Natural killer cell (primary cell): ENCODE measurements around the gene UBA3. TPM values are rescaled to one million over a fixed set of nuclear protein-coding genes. Genes with fewer than 3 reads are reported as not detected.

Source experiments
- ATAC-seq, 3 donors: fragments of 150-1000 bp in 2 of 3; fragments of 200-7000 bp in 1 of 3; cut with Tn5 transposase; 1 replicate in 1 of 3; 2 replicates in 2 of 3; pipeline ENCODE4 v1.10.0; 2021; ENCODE audit warnings: mild to moderate bottlenecking in 2 of 3, moderate library complexity in 2 of 3
- DNase-seq, 2 donors: peaks; one replicate each; pipeline versions ENCODE4 v3.0.0 to v3.0.0-alpha.2; 2013 to 2021; ENCODE audit warnings: mixed read lengths in 1 of 2
- H3K27ac ChIP-seq: one replicate; pipeline ENCODE4 v1.5.1; 2013; ENCODE audit warnings: mild to moderate bottlenecking, low read length
- H3K27me3 ChIP-seq: one replicate; pipeline ENCODE4 v1.6.1; 2013; ENCODE audit warnings: low read length; ENCODE audit not compliant: control insufficient read depth, insufficient read depth
- H3K36me3 ChIP-seq: one replicate; pipeline ENCODE4 v1.6.1; 2013; ENCODE audit warnings: low read length; ENCODE audit not compliant: control insufficient read depth, insufficient read depth
- H3K4me1 ChIP-seq: one replicate; pipeline ENCODE4 v1.6.1; 2013; ENCODE audit warnings: low read length; ENCODE audit not compliant: control insufficient read depth, insufficient read depth
- H3K4me3 ChIP-seq: one replicate; pipeline ENCODE4 v1.5.1; 2013; ENCODE audit warnings: low read length
- H3K9me3 ChIP-seq: one replicate; pipeline ENCODE4 v1.6.1; 2013; ENCODE audit warnings: low read length; ENCODE audit not compliant: control insufficient read depth, insufficient read depth
- H3K27ac Mint-ChIP-seq, 2 donors: one replicate each; pipeline ENCODE4 v1.8.0; 2022; ENCODE audit warnings: mild to moderate bottlenecking in 2 of 2, mixed read lengths in 2 of 2, moderate library complexity in 1 of 2
- H3K27me3 Mint-ChIP-seq, 2 donors: one replicate each; pipeline ENCODE4 v1.8.0; 2022; ENCODE audit warnings: low read depth in 2 of 2, mixed read lengths in 2 of 2
- H3K36me3 Mint-ChIP-seq: one replicate; pipeline ENCODE4 v1.8.0; 2022; ENCODE audit warnings: mixed read lengths
- H3K4me1 Mint-ChIP-seq, 2 donors: one replicate each; pipeline ENCODE4 v1.8.0; 2022; ENCODE audit warnings: mixed read lengths in 2 of 2
- H3K4me3 Mint-ChIP-seq: one replicate; pipeline ENCODE4 v1.8.0; 2022; ENCODE audit warnings: mild to moderate bottlenecking, moderate library complexity, mixed read lengths
- H3K9me3 Mint-ChIP-seq, 2 donors: one replicate each; pipeline ENCODE4 v1.8.0; 2022; ENCODE audit warnings: mixed read lengths in 2 of 2
- CTCF ChIP-seq: fragments of 200-600 bp; IDR thresholded peaks from one replicate; pipeline ENCODE4 v1.8.0; 2022; ENCODE audit warnings: antibody characterized with exemption
- WGBS: methylation state at CpG from one replicate; pipeline ENCODE4 v1.1.7; 2013; ENCODE audit warnings: missing lambda C conversion rate; ENCODE audit not compliant: insufficient coverage; 5-methylcytosine and 5-hydroxymethylcytosine counted together
- intact Hi-C: fragments of 100-400 bp; cut with micrococcal nuclease; formaldehyde crosslinking; loops from one replicate; pipeline ENCODE4 v1.14.2; 2022
- total RNA-seq, 4 donors: library from RNA; stranded (reverse); fragments of 120-200 nt in 1 of 4; gene quantifications; one replicate each; pipeline versions ENCODE4 v1.2.3 to v1.2.4, GENCODE V29; 2013 to 2022

Gene UBA3
- total RNA-seq, 3 donors from 2014 or later (not counting 1 experiment from before 2014, with no cell fraction given), result 72.0 to 87.7 (median 72.8) TPM

GRCh38 chr3:69110941-69111546 is 30.9 kb upstream of the UBA3 start:
- Histone ChIP-seq H3K36me3 (peaks cover 3% of the 10 kb centered on the region), H3K4me3 (no peak overlapping the region), H3K27ac (no peak overlapping the region), H3K9me3 (no peaks in the 10 kb centered on the region), H3K27me3 (no peaks in the 10 kb centered on the region), H3K4me1 (no peaks in the 10 kb centered on the region)
- Mint-ChIP-seq H3K36me3 (peaks cover under 1% of the 10 kb centered on the region), H3K4me3 (no peak overlapping the region), H3K27me3 (no peaks in the 10 kb centered on the region), H3K27ac (no peak overlapping the region), H3K4me1 (no peaks in the 10 kb centered on the region), H3K9me3 (no peaks in the 10 kb centered on the region)
- intact Hi-C loops, result no loop called here
- TF ChIP-seq CTCF, result no peak
- DNase-seq, result no peak
- peak in 1 of 3 donors; percentile 43 for ATAC-seq
- WGBS, result 92% methylated on average over 1 of the region's 1 CpG

- no peak overlapping the region for H3K27ac Mint-ChIP-seq
- no peaks in the 10 kb centered on the region for H3K4me1 ChIP-seq
- no peaks in the 10 kb centered on the region for H3K27me3 ChIP-seq
- intact Hi-C loops, result no loop called here
- no peaks in the 10 kb centered on the region for H3K27me3 Mint-ChIP-seq
- WGBS, result 84% methylated on average over 5 of the region's 5 CpGs
- peaks cover 23% of the 10 kb centered on the region for H3K36me3 ChIP-seq
- no peak overlapping the region for H3K4me3 Mint-ChIP-seq
- no peak overlapping the region for H3K27ac ChIP-seq
- H3K4me1 Mint-ChIP-seq, result peaks cover 9% of the 10 kb centered on the region in 2 donors
- H3K9me3 Mint-ChIP-seq, result no peaks in the 10 kb centered on the region
- TF ChIP-seq CTCF, result no peak
- DNase-seq (no peak), ATAC-seq (no peak)
- H3K9me3 ChIP-seq, result no peaks in the 10 kb centered on the region
- H3K36me3 Mint-ChIP-seq, result peaks cover 14% of the 10 kb centered on the region
- H3K4me3 ChIP-seq, result no peak overlapping the region
Measured at GRCh38 chr3:69108811-69109210, 28.6 kb upstream of the UBA3 start.

- no peaks in the 10 kb centered on the region for H3K4me1 ChIP-seq
- 81% methylated on average over 4 of the region's 5 CpGs for WGBS
- no peak for TF ChIP-seq CTCF
- H3K36me3 ChIP-seq, result peaks cover 33% of the 10 kb centered on the region
- no peaks in the 10 kb centered on the region for H3K27me3 Mint-ChIP-seq
- ATAC-seq (no peak), DNase-seq (no peak)
- no peak overlapping the region for H3K4me3 ChIP-seq
- intact Hi-C loops, result no loop called here
- H3K4me3 Mint-ChIP-seq, result no peak overlapping the region
- no peak overlapping the region for H3K27ac ChIP-seq
- H3K27me3 ChIP-seq, result no peaks in the 10 kb centered on the region
- H3K4me1 Mint-ChIP-seq, result peaks cover 14% of the 10 kb centered on the region in 2 donors
- no peaks in the 10 kb centered on the region for H3K9me3 Mint-ChIP-seq
- H3K36me3 Mint-ChIP-seq, result peaks cover 24% of the 10 kb centered on the region
- no peaks in the 10 kb centered on the region for H3K9me3 ChIP-seq
- peak overlapping the region; percentile 16 to 47 for H3K27ac Mint-ChIP-seq
Measured at GRCh38 chr3:69107841-69108240, 27.7 kb upstream of the UBA3 start.

GRCh38 chr3:69105320-69105719 is 25.2 kb upstream of the UBA3 start:
- DNase-seq (no peak), ATAC-seq (no peak)
- no peak overlapping the region for H3K27ac ChIP-seq
- no peaks in the 10 kb centered on the region for H3K27me3 Mint-ChIP-seq
- H3K4me3 ChIP-seq, result no peak overlapping the region
- peaks cover 4% of the 10 kb centered on the region for H3K4me1 ChIP-seq
- TF ChIP-seq CTCF, result no peak
- H3K4me3 Mint-ChIP-seq, result no peak overlapping the region
- H3K9me3 Mint-ChIP-seq, result no peaks in the 10 kb centered on the region
- peaks cover 26 to 27% of the 10 kb centered on the region in 2 donors for H3K4me1 Mint-ChIP-seq
- H3K27me3 ChIP-seq, result no peaks in the 10 kb centered on the region
- intact Hi-C loops, result no loop called here
- peak overlapping the region; percentile 35 to 82 for H3K27ac Mint-ChIP-seq
- H3K9me3 ChIP-seq, result no peaks in the 10 kb centered on the region
- WGBS, result 54% methylated on average over 2 of the region's 3 CpGs
- peaks cover 45% of the 10 kb centered on the region for H3K36me3 ChIP-seq
- peaks cover 25% of the 10 kb centered on the region for H3K36me3 Mint-ChIP-seq
